Stimulated activated CD4-positive, alpha-beta T cell treated with anti-CD3 and anti-CD28 coated beads, TNF-alpha, amount 100 ng/mL, for 1 hour (primary cell): Measurements from ENCODE around the gene FGF16.
"Not testable (repeated sequence)": the region's sequence is repeated elsewhere in the genome, so short reads cannot be mapped to it uniquely, and the experiment has no call there.

Source experiments
- DNase-seq, 3 donors: peaks; one replicate each; pipeline ENCODE4 v3.0.0-alpha.2; 2020; ENCODE audit warnings: low read depth in 3 of 3, low spot score in 1 of 3

FGF16 gene

DNA sequence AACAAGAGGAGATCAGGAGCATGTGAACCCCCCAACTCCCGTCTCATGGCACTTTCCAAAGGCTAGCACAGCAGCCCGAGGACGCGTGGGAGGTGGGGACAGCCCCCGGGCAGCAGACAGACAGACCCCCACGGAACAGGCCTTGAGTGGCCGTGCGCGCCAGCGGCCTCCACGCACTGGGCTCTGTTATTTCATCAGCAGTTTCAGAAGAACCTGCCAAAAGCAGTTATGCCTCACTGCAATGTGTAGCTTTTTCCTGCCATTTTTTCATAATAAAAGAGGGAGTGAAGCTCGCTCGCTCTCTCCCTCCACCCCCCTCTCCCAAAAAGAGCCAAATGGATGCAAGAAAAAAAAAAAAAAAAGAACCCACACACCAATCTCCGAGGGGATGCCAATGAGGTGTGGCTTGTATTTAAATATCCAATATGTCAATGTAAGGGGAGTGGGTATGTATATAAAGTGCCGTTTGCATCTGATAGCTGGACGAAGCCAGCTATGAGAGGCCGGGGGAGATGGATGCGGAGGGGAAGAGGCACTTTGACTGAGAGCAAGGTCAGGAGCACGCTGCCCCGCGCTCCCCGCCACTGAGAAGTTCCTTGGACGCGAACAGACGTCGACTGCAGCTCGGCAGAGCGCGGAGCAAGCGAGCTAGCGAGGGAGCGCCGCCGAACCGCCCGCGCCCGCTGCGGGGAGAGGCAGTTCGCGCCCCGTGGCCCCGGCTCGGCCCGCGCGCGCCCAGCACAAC is at the start of gene FGF16:
Gene FGF16 (plus strand): TSS at position 482 of the 745 bp plus-strand sequence. CDS start 286 bp downstream, outside the sequence.
- no peak for DNase-seq

DNA sequence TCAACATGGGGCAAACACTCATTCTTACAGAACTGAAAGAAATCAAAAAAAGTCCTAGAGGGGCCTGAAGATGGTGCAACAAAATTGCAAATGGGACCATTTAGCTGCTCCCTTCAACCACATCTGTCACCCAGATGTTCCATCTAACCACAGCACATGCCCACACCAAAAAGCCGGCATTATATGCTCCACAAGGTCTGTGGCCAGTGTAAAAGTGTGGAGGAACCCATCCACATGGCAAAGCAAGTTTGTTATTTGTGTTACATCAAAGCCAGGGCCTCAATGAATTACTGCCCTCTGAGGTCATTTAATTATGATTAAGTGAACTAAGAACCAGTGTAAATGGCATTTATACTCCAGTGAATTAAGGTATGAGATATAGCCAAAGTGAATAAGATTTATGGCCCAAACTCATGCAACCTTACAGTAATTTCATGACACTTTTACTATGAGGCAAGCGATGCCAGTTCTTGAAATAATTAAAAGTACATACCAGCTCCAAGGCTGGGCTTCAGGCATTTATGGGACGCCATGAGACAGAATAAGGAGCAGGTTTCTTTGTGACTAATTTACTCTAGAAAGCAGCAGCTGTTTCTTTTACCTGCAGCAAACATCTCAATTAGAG is 48.7 kb upstream of the FGF16 start:
- DNase-seq, result no peak

DNA sequence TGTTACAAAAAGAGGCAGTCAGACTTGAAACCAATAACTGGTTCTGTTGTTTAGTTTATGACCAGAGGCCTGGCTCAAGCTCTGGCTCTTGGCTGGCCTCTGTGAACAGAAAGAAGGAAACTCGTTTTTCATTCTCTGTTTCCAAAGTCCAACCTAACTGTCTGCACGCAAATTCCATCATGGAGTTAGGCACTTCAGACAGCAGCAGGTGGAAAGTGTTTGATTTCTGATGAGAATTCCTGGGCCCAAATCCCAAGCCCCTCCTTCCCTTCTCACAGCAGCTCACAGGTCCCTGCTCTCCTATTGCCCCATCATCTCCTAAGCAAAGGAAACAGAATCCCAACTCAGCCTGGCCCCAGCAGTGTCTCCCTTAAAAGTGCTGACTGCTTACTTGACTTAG is 42.8 kb upstream of the FGF16 start:
- DNase-seq, result no peak

DNA sequence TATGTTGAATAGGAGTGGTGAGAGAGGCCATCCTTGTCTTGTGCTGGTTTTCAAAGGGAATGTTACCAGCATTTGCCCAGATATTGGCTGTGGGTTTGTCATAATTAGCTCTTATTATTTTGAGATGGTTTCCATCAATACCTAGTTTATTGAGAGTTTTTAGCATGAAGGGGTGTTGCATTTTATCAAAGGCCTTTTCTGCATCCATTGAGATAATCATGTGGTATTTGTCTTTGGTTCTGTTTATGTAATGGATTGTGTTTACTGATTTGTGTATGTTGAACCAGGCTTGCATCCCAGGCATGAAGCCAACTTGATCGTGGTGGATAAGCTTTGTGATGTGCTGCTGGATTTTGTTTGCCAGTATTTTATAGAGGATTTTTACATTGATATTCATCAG is 39.4 kb upstream of the FGF16 start:
- not testable (repeated sequence) for DNase-seq

DNA sequence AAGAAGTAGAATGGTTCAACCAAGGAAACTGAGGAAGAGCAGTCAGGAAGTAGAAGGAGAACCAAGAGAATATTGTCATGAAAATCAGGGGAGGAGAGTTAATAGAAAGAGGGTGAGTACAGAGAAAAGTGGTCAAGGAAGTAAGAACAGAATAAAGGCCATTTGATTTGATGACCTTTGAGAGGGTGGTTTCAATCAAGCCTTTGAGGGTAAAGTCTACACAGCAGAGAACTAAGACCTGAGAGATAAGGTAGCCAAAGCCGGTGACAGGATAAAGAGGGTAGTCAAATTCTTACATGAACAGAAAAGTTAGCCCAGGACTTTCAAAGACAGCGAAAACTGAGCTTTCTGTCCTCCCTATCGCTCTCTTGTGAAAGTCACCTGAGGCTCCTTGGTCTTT is 34.6 kb upstream of the FGF16 start:
- no peak for DNase-seq

DNA sequence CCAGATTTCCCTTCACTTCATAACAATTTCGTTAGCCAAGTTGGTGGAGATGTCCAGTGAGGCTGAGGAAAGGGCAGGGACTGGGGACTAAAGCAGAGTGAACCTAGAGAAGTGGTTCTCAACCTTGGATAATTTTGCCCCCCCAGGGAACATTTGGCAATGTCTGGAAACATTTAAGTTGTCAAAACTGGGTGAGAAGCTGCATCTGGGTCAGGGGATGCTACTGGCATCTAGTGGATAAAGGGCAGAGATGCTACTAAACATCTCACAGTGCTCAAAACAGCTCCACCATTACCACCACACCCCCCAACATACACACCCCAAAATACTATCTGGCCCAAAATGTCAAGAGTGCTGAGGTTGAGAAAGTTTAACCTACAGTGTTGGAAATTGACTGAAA is 32.0 kb upstream of the FGF16 start:
- no peak for DNase-seq

DNA sequence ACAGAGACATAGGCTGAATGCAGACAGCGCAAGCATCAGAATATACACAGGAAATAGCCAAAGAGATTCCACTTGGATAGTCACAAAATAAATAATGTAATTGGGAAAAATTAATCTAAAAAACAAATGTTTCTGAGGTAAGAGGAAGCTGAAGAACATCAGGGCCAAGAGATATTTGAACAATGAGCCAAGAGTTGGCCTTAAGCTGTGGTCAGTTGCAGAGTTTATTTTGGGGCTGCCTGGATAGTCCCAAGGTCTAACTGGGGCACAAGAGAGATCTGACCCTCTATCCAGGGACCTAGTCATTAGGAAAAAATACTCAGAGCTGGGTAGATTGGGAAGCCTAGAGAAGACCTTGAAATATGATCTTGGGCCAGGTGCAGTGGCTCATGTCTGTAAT is 31.3 kb upstream of the FGF16 start:
- no peak for DNase-seq

DNA sequence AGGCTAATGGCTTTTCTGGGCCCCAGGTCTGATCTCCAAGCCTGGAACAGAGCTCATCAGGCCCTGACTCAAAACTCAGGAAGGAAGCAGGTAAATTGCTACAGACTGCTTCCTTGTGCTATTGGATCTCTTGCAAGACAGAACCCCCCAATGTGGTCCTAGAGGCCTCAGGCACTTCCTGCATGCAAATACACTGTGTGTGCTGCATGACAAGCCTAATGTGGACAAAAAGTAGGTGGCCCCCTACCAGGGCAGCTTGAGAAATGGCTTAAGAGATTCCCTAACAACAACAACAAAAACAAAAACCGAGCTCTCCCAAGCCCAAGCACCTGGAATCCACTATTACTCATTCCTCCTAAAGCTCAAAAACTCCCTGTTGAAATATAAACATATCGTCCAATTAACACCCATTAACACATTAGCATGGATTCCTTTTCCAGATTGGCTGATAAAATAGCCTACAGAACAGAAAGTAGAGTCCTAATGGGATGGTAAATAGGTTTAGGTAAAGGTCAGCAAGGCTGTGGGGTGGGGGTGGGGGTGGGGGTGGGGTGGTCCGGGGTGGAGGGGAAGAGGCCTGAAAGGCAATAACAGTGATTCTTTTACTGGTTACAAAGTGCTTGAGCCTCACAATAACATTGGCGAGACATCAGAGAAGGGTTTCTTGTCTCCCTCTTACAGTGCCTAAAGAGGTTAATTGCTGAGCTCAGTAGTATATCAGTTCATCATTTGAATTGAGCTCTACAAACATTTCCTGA is 24.1 kb upstream of the FGF16 start:
- no peak for DNase-seq

DNA sequence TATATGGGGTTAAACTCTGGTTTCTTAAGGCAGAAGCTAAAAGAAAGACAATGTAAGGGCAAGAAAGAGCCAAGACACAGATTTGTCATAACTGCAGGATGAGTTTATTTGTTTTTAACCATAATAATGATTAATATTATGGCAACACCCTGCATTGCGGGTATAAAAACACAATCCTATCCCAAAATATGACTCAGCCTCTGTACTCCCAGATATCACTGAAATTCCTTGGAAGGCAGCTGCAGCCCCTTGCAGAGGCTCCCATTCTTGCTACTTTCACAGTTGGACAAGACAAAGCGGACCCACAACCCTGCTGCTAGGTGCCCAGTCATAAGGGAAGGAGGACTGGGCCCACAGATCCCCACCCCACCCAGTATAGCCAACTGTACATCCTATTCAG is 20.4 kb upstream of the FGF16 start:
- DNase-seq, result no peak

DNA sequence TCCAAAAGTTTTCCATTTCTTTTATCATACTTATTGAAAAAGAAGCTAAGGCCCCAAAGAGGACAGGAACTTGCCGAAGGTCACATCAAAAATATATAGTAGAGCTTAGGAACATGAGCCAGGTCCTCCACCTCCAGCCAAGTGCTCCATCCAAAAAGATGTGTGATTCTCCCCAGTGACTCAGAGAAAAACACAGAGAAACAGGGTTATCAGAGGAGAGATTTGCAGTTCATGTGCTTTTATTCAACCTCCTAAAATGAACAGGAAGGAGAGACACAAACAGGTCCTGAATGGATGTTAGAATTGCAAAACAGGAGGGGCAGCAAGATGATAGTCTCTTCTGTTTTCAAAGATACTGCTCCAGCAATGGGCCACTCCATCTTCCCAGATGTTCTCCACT is 19.6 kb upstream of the FGF16 start:
- no peak for DNase-seq

DNA sequence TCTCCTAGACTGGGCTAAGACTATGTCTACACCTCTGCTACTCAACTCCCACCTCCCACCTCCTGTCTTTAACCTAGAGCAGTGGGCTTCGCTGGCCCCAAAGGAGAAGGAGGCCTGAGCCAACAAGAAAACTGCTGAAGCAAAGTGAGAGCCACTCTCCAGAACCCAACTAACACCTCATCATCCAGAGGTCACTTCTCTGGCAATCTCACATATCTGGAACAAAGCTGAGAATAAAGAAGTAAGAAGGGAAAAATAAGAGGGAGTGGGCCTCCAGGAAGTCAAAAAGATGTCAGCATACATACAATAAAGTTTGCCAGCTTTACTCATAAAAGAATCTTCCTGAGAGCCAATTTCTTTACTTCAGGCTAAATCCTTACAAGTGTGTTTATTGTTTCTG is 18.6 kb upstream of the FGF16 start:
- DNase-seq, result no peak

DNA sequence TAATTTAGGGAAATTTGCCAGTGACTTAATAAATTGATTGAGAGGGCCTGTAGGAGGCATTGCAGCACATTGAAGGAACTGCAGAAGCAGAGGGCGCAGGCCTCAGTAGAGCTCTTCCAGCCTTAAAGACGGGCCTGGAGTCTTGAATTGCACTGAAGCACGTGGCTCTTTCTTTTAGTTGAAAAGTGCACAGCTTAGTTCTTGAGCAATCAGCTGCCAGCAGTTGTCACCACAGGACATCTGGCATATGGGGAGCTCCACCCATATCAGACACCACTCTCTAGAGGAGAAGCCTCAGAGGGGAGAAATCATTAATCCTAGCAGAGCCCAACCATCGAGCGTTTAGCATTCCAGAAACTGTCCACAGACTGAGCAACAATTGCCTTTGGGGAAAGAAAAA is 16.0 kb upstream of the FGF16 start:
- no peak for DNase-seq

DNA sequence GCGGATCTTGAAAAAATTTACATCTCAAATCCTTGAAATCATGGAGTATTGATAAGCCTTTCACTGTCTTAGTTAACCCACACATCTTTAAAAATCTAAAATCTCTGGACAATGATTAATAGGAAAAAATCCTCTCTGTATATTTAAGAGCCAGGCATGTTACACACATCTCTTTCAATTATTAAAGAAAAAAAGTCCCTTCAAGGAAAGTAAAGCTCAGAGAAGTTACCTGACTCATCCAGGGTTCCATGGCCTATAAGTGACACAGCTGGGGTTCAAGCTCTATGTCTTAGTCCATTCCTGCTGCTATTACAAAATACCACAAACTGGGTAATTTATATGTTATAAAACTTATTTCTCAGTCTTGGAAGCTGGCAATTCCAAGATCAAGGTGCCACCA is 14.2 kb upstream of the FGF16 start:
- DNase-seq, result no peak

DNA sequence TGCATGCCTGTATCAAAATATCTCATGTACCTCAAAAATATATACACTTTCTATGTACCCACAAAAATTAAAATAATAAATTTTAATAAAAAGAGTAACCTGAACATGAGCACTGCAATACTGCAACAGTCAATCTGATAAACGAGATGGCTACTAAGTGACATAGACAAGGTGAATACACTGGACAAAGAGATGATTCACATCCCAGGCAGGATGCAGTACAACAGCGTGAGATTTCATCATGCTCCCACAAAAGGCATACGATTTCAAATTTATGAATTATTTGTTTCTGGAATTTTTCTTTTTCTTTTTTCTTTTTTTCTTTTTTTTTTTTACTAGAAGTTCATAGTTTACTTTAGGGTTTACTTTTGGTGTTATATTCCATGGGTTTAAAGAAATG is 12.2 kb upstream of the FGF16 start:
- DNase-seq, result no peak

DNA sequence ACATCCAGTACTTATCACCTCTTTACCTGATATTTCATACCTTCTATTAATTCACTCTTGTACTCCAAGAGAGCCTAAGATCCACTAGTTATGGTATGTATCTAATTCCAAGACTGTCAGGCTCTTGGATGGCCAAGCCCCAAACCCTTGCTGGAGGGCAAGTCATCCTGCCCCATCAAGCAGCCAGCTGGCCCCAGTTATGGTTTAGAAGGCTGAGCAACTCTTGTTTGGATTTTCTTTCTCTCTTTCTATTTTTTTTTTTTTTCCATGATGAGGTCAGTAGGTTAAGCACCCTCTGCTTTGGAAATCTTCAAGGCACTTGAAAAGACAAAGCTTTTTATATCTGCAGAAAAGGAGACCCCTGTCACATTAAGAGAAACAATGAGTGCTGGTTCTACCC is 10.9 kb upstream of the FGF16 start:
- no peak for DNase-seq

DNA sequence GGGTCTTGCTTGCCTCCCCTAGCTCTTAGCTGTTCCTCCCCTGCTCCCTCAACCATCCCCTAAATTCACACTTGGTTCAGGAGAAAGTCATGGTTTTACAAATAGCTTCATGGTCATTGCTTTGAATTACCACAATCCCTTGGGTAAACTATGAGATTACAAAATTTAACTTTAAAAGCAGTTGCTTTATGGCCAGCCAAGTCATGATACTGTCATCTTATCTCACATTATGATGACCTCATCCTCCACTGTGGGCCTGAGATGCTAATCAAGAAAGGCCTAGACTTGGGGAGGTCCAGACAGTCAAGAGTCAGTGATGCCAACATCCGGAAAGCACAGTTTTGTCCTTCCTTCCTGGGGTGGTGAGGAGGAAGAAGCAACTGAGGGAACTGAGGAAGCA is 10.5 kb upstream of the FGF16 start:
- no peak for DNase-seq

DNA sequence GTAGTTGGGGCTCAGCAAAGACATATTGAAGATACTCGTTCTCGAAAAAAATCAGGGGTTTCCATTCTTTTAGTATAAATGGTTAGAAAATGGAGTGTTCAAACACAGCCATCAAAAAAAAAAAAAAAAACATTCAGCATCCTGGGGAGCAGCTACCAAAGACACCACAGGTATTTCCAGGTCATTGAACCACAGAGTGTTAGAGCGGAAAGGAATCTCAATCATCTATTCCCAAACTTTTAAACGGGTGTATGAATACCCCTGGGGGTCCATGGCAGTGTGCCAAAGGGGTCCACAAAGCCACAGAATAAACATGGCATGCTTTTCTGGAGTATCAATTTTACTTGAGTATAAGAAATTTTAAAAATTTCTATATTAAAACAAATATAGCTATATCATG is 6.9 kb upstream of the FGF16 start:
- DNase-seq, result no peak

DNA sequence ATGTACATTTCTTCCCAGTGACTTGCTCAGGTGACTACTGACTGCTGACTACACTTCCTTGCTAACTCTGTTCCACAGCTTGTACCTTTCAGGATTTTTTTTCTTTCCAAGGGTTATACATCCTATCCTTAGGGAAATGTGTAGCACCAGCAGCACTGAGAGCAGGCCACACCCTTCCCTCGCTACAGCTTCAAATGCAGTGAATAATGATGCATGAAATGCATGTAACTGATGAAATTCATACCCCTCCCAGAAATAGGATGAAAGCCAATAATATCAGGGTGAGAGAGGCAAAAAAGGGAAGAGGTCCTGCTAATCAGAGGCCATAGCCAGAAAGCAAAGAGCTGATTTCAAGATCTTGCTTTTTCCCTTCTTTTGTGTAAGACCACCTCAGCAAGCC is 6.2 kb upstream of the FGF16 start:
- no peak for DNase-seq

DNA sequence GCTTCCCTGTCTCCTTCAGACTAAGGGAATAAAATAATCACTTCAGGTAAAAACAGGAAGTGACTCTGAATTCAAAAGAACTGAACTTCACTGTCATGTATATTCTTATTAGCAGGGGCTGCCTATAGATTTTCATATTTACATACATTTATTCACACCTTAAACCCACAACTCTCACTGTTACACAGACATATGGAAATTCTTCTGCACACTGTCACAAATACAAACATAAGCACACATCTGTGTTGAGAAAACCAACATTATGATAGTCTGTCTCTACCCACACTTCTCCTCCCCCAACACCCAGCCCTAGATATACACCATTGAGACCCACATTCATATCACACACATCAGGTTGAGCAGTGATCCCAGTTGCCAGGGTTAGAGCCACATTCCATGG is 5.7 kb upstream of the FGF16 start:
- no peak for DNase-seq

DNA sequence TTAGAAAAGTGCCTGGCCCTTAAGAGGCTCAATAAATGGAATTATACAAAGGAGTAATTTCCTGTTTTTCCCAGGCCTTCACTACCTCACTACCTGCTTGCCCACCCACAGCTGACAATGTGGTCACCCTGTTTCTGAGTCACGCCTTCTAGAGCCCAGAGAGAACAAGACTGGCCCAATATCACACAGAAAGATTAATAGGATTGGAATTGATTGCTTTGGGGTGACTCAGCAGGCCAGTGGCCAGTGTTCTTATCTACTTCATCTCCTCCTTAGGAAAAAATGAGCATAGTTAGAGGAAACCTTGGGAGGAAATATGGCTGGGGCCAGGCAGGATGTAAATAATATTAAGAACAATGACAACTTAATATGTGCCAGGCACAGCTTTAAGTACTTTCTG is 4.5 kb upstream of the FGF16 start:
- DNase-seq, result no peak

DNA sequence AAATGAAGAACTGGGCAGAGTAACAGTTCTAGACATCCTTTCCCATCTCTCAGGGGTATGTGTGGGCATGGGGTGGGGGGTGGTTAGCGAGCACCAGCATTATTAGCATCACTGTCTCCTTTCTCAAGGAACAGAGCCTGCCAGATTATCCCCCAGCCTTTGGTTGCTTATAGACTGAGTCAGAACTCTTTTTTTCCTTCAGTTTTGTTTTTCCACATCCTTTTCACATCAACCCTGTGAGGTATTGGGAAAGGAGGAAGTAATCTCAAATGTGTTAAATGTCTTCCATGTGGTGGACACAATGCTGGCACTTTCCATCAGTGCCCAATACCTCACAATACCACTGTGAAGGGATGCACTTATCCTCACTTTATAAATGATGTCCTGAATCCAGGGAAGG is 3.1 kb upstream of the FGF16 start:
- no peak for DNase-seq

DNA sequence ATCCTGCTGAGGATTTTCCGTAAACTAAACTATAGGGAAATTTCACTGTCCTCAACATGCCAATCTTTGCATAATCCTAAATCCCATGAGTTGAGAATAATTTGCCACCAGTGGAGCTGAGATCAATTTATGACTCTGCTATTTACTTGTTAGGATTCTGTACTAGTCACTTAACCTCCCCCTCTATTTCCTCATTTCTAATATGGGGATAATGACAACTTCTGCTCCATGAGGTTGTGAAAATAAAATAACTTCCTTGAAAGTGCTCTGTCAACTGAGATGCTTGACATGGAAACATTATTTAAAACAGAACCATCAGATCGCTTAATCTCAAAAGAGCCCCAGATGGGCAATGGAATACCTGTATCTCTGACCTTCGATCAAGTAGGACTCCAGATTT is 2.6 kb upstream of the FGF16 start:
- no peak for DNase-seq
